ENCODE measurements around the gene CDKN2B. TPM values are rescaled to one million over a fixed set of nuclear protein-coding genes. Genes with fewer than 3 reads are reported as not detected.

Gene CDKN2B
- total and polyA plus RNA-seq, 2 of the 13 experiments (the other 11 are each of a cell fraction or from before 2014, with no cell fraction given) = 1.4 to 1.5 TPM

DNA sequence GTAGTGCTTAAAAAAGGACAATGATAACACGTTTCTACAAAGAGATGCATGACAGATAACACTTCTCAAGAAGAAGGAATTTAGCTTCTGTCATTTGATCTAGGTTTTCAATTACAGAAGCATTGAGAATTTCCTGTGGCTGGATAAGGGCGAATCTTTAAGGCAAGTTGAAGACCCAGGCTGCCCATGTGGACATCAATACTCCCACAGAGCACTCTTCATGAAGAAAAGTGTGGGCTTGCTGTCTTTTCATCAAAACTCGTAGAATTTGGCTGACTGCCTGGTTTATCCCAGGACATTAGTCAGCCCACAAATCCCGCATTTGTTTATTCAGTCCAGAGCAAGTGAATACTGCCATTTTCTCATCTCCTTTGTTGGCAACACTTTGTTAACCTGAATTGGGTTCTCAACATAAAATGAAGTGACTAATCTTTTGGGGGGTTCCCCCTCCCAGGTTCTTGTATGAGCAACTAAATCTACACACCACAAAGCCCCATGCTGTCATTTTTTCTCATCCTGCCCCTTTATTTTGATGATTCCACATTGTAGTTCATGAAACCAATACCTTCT is 43.4 kb upstream of the CDKN2B start:
- Histone ChIP-seq H3K4me1 (ENCODE audit: insufficient read depth, low read length) (no peaks in the 10 kb centered on the region), H3K27ac (ENCODE audit: extremely low read length, insufficient read depth, low read length) (no peak overlapping the region), H3K9me3 (ENCODE audit: low read length) (no peaks in the 10 kb centered on the region), H3K27me3 (ENCODE audit: control insufficient read depth in 1 of 2, insufficient read depth in 2 of 2, low read length in 2 of 2) (no peaks in the 10 kb centered on the region; a peak in 1 of 5 replicates), H3K36me3 (replicated peaks in 1 of 2; ENCODE audit: control insufficient read depth in 1 of 2, insufficient read depth in 2 of 2, low read length in 2 of 2) (no peaks in the 10 kb centered on the region), H3K79me2 (ENCODE audit: insufficient read depth, low read length) (no peaks in the 10 kb centered on the region), H3K9ac (ENCODE audit: insufficient read depth, low read depth, low read length) (no peak overlapping the region), H3K4me3 (replicated peaks in 1 of 3; ENCODE audit: insufficient read depth in 1 of 3, low read depth in 2 of 3, low read length in 3 of 3) (no peak overlapping the region), H4K20me1 (ENCODE audit: insufficient read depth, low read length) (no peaks in the 10 kb centered on the region), H2AFZ (ENCODE audit: low read length) (no peak overlapping the region), H3K4me2 (ENCODE audit: low read depth, low read length) (no peak overlapping the region)
- DNase-seq (ENCODE audit: low spot score) (peak; percentile 56), ATAC-seq (no peak), FAIRE-seq (no peak)
- intact Hi-C loops (cut with micrococcal nuclease; ENCODE audit: unreplicated experiment) (no loop called here), in situ Hi-C loops (cut with HindIII; ENCODE audit: extremely low pct_ligation_motif_present, low pct_unique_long_range_greater_than_20kb) (no loop called here)
- ChIA-PET CTCF (ENCODE audit: low intra/inter-chr PET ratio, low total read pairs) (no interaction called here), POLR2A (no interaction called here)
- 2% methylated on average over 4 of the region's 4 CpGs for WGBS (ENCODE audit: low lambda C conversion rate)
- no TSS peak for BruUV-seq (replicated peaks)
- TF ChIP-seq SOX13 (IDR thresholded peaks at IDR 0.05) = no peak
- TF ChIP-seq SOX13 (CRISPR knock-in tag; conservative IDR thresholded peaks at IDR 0.05 in 1 of 2, IDR thresholded peaks at IDR 0.05 in 1 of 2) = 0 out of 4 replicates have a peak, but pooled peaks of 1 of the 2 experiments have one; percentile 14
- no peak for TF ChIP-seq ZNF512B (CRISPR knock-in tag; IDR thresholded peaks at IDR 0.05; ENCODE audit: borderline replicate concordance)

DNA sequence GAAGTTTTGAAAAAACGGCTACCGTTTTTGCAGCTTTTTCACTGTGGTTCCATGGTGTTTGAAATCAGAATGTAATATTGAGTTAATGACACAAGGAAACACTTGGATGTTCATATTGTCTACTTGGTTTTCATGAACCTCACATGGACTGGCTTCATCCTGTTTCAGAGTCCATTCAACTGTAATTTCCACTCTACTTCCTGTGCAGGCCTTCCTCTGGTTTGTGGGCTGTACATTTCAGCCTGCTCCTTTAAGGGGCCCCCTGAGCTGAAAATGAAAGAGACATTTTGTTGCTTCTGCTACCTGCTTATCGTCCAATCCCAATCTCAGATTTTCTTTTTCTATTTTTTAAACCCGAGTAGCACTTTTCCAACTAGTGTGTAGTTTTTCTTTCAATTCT is 41.8 kb upstream of the CDKN2B start:
- CTCF ChIA-PET (ENCODE audit: low intra/inter-chr PET ratio, low total read pairs) = no interaction called here
- H3K27me3 ChIP-seq (ENCODE audit: control insufficient read depth in 1 of 2, insufficient read depth in 2 of 2, low read length in 2 of 2) = no peaks in the 10 kb centered on the region; a peak in 1 of 5 replicates
- H3K4me1 ChIP-seq (ENCODE audit: insufficient read depth, low read length) = no peaks in the 10 kb centered on the region
- H3K9ac ChIP-seq (ENCODE audit: insufficient read depth, low read depth, low read length) = no peak overlapping the region
- DNase-seq (ENCODE audit: low spot score) = no peak
- H2AFZ ChIP-seq (ENCODE audit: low read length) = no peak overlapping the region
- no peak for TF ChIP-seq GABPA (IDR thresholded peaks at IDR 0.05; ENCODE audit: low read depth, low read length)
- TF ChIP-seq GABPA (CRISPR knock-in tag; IDR thresholded peaks at IDR 0.05; ENCODE audit: low read depth) = peak; percentile 35; the same call in 1 of the 2 replicates
- no peak for TF ChIP-seq ZNF274 (CRISPR knock-in tag; IDR thresholded peaks at IDR 0.05)
- TF ChIP-seq ERF (CRISPR knock-in tag; IDR thresholded peaks at IDR 0.05) = no peak
- no peak for TF ChIP-seq MED8 (CRISPR knock-in tag; IDR thresholded peaks at IDR 0.05; ENCODE audit: insufficient replicate concordance)
- H3K4me2 ChIP-seq (ENCODE audit: low read depth, low read length) = no peak overlapping the region
- 2% methylated on average over 4 of the region's 4 CpGs for WGBS (ENCODE audit: low lambda C conversion rate)
- H3K79me2 ChIP-seq (ENCODE audit: insufficient read depth, low read length) = no peaks in the 10 kb centered on the region
- in situ Hi-C loops (cut with HindIII; ENCODE audit: extremely low pct_ligation_motif_present, low pct_unique_long_range_greater_than_20kb) = no loop called here
- no peak overlapping the region for H3K27ac ChIP-seq (ENCODE audit: extremely low read length, insufficient read depth, low read length)
- no peak for FAIRE-seq
- BruUV-seq (replicated peaks) = no TSS peak
- ATAC-seq = no peak
- H4K20me1 ChIP-seq (ENCODE audit: insufficient read depth, low read length) = no peaks in the 10 kb centered on the region
- no peaks in the 10 kb centered on the region for H3K9me3 ChIP-seq (ENCODE audit: low read length)
- no peak overlapping the region for H3K4me3 ChIP-seq (replicated peaks in 1 of 3; ENCODE audit: insufficient read depth in 1 of 3, low read depth in 2 of 3, low read length in 3 of 3)
- no peaks in the 10 kb centered on the region for H3K36me3 ChIP-seq (replicated peaks in 1 of 2; ENCODE audit: control insufficient read depth in 1 of 2, insufficient read depth in 2 of 2, low read length in 2 of 2)
- intact Hi-C loops (cut with micrococcal nuclease; ENCODE audit: unreplicated experiment) = no loop called here
- POLR2A ChIA-PET = no interaction called here
